Mesenteric fat pad (tissue), 1 donor: ENCODE data around the gene PRDM16. TPM values are rescaled to one million over a fixed set of nuclear protein-coding genes. Genes with fewer than 3 reads are reported as not detected.

Experiments
- DNase-seq: peaks from one replicate; pipeline ENCODE4 v3.0.0-alpha.2; 2020; ENCODE audit warnings: low spot score
- total RNA-seq: library from RNA; stranded (reverse); fragmentation: NEBNext Ultra II Directional; extraction: Animal tissue kit (Norgen Biotek cat#: 25700); gene quantifications from one replicate; pipeline ENCODE4 v1.2.1, GENCODE V29; 2021
- donor health status: DM: yes; HTN: yes; CAD: no.

Gene PRDM16
- total RNA-seq, 1 donor from 2014 or later: 3.9 TPM

DNA sequence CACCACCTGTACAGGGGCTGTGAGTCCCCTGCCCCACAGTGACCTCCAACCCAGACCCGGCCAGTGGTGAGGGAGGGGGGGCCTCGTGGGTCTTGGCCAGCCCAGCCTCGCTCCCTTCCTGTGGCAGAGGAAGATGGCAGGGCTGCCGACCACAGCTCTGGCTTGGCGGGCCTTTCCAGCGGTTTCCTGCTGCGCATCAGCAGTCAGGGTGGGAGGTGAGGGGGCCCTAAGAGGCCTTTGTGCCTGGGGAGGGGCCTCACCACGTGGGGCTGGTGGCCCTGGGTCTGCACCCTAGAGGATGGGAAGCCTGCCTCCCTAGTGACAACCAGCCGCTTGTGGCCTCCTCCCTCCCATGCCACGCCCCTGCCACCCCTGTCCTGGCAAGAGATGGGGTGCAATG is 312.9 kb downstream of the PRDM16 start:
- DNase-seq: no peak

DNA sequence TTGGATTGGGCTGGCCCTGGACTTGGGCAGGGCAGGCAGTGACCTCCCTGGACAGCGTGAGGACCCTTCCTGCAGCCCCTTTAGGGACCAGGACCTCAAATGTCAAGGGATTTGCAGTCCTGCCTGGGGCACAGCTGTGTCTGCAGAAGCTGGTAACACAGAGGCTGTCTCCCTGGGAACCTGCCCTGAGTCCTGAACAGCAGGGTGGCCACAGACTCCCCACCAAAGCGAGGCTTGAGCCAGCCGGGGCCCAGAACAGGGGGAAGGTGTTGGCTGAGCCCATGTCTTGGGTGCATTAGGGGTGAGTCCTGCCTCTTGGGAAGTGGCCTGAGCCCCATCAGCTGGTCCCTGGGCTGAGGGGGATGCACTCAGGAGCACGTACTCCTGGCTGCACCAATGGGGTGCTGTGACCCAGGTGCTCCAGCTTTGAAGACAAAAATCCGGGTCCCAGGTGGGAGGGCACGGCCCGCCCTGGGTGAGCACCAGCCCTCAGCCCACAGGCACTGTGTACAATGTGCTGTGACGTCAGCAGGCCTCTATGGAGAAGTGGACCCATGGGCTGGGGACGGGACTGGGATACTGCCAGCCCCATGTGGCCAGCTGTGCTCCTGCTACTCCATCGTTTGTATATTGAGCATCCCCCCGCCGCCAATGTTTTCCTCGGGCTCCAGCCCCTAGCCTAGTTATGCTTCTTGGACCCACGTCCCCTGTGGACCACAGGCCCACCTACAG is 313.5 kb downstream of the PRDM16 start:
- DNase-seq: no peak

DNA sequence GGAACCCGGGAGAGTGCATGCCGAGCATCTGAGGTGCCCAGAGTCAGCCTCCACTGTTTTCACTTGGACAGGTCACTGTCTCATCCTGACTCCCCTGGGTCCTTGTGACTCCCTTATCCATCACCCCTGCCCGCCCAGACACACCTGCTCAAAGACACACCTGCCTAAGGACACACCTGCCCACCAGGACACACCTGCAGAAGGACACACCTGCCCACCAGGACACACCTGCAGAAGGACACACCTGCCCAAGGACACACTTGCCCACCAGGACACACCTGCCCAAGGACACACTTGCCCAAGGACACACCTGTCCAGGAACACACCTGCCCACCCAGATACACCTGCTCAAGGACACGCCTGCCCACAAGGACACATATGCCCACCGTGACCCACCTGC is 314.7 kb downstream of the PRDM16 start:
- no peak for DNase-seq

DNA sequence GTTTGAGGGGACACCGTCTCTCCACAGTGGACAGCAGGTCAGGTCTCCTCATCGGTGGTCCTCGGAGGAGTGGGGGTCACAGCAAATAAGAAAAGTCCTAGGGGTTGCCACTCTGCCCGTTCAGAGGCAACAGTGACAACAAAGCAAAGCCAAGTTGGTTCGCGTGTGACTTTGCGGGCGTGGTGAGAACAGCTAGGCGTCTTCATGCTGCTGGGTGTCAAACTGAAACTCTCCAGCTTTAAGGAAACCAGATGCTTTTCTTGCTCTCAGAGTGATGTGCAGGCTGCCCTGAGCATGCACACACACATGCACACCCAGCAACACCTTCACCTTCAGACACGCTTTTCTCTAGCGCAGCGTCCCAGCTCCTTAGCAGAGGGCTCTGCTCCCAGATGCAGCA is 315.4 kb downstream of the PRDM16 start:
- DNase-seq: no peak

DNA sequence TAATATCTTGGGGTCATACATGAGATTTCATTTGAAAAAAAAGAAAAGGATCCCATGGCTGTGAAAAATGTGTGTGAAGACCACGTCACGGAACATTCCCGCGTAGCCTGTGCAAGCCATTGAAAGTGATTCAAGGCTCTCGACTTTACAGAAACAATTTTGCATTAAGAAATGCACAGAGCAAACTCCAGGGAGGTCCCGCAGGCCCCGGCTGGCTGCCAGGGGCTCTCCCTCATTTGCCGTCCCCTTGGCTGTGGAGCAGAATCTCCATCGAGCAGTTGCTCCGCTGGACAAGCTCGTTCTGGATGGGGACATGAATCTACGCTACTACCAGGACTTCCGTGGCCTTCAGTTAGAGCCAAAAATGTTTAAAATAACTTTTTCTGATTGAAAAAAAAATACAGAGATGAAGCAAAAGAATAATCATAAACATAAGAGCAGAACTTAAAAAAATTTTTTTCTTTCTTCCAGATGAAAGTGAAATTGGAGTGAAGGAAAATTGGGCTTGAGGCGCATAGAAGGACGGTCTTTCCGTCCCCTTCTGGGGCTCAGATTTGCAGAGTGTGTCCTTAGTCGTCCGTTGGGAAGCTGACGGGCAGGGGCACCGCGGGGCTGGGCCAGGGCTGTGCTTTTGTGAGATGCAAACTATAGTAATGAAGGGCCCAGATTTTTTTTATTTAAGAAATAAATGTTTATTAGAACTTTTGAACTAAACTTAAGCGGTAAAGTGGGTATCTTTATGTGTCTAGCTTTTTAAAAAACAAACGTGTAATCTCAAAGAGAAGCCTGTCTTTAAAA is 317.4 kb downstream of the PRDM16 start:
- no peak for DNase-seq

DNA sequence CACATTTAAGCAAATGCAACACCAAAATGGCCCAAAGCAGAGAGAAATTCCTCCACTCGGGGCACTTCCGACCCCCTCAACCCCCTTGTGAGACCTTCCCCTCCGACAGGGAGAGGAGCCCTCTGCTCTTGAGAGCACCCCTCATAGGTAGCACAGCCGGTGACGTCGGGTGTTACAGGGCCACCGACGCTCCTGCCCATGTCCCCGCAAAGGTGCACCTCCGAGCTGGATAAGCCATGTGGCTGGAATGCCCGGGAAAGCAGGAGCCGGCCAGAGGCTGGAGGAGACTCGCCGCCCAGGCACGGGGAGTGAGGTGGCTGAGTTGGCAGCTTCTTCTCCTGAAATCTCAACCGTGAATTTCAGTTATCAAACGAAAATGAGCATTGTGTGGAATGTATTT is 318.4 kb downstream of the PRDM16 start:
- no peak for DNase-seq

DNA sequence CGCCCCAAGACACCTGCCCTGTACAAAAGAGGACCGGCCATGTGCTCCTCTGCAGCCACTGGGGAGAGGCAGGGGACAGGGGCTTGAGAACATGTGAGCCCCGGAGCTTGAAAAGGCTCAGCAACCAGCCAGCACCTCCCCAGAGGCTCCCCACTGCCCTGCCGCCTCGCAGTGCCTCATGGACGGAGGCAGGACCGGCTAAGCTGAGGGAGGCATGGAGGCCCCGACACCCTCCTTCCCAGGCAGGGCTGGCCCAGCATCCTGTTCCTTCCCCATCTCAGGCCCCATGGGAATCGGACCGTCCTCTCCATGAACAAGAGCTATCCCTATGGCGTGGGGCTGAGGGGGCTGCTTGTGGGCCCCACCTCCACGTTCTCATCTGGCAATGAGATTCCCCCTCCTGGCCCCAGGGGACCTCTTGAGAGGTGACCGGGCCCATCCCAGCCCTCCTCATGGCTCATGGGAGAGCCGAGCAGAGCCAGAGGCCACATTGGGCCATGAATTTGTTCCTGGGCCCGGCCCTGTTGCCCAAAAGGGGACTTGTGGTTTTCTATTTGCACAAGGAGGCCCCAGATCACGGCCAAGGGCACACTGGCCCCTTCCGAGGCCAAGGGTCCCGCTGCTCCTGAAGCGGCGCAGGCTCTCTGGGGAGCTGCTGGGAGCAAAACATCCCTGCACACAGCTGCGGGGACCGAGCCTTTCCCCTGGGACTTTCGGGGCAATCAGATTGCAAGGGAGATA is 320.3 kb downstream of the PRDM16 start:
- no peak for DNase-seq

DNA sequence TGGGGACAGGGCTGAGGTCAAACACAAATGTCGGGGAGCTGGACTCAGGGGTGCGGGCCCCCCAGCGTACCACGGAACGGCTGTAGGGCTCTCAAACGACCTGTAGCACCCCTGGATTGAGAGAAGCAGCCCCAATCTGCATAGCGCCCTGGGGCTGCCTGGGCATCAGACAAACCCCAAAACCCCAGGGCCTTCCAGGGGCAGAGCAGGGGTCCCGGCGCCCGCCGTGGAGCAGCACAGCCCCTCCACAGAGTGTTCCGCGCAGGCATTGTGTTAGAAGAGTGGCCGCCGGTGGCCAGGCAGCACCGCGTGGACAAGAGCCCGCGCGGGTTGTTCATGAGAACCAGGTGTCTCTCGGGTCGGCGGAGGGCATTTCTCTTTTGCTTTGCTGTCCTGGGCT is 321.3 kb downstream of the PRDM16 start:
- no peak for DNase-seq

- no peak for DNase-seq
These were observed 322.7 kb downstream of the PRDM16 start for GRCh38 chr1:3391711-3392110.

DNA sequence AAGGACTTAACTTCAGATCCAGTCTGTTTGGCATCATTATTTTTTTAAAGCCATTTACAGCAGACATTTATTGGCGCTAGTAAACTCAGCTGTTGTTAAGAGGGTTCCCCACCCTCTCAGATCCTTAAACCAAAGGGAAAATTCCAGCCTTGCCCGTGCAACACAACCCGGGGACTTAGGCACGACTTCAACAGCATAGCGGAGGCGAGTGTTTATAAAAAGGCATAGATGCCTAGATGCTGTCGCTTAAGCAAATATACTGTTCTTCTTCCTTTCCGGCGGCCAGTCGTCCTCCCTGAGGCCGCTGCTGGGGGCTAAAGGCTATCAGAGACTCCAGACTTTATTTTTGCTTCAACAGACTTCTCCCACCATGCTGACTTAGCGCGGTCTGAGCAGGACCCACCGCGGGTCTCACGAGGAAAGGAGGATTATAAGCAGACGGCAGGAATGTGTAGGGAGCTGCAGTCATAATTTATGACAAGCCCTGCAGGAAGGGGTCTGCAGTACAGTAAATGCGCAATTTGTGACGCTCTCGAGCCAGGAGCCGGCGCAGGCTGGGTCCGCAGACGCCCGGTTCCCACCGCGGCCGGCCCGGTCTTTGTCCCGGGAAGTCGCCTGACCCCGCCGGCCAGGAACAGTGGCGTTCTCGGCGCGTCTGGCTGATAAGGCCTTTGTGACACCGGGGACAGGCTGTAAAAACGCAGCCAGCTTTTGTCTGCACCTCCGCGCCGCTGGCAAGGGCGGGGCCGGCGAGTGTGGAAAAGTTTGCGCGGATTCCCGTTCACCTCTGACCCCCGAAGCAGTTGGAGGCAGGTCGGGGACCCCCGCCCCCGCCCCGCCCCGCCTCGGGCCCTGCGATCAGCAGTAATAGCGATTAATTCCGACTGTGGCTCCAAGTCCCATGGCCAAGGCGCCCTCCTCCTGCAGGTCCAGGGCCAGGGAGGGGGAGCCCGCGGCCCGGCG is 324.3 kb downstream of the PRDM16 start:
- DNase-seq: no peak

- no peak for DNase-seq
These were observed 325.3 kb downstream of the PRDM16 start for GRCh38 chr1:3393987-3394920.

- DNase-seq: no peak
These were observed 327.4 kb downstream of the PRDM16 start for GRCh38 chr1:3396411-3396810.

DNA sequence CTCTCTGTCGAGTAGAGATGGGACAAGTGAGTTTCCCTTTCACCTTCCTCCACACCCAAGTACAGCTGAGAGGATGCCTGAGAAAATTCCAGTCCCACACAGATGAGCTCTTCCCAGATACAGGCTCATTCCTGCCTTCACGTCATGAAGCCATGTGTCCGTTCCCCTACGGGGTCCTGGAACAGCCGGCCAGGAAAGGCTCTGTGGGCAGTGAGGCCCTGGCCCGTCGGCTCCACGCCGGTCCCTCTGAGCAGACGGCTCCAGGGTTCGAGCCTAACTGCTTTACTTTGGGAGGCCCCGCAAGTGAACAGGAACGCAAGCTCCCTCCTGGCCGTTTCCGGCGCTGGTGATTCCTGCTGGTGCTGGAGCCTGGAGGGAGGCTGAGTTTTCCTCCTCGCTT is 328.3 kb downstream of the PRDM16 start:
- DNase-seq: no peak

DNA sequence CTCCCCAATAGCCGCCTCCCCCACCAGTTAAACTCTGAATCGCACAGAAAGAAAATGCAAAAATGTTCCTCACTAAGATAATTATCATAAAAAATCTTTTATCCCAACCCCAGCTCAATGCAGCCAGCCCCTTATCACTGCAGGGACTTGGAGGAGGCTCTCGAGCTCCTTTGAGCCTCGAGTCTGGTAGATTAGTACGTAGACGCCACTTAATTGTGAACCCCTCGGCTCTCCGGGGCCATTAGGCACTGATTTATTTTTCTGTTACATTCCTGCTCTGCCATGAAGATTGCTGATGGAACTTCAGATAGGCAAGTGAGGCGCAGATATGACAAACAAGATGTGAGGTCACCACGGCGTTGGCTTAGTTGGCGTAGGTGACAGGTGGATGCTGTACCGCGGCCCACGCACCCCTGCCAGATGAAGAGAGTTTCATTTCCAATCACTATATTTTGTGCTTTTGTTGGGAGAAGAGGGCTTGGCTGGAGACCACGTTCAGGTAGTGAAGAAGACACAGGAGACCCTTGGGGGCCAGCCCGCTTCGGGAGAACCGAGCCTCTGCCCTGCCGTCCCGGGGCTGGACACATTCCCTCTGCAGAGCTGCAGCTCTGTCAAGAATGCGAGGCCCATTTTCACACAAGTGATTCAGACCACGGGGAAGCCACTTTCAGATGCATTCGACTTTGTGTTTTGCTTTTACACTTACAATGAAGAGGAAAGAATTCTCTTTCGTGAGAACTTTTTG is 329.6 kb downstream of the PRDM16 start:
- no peak for DNase-seq

GRCh38 chr1:3399732-3400131 is 330.7 kb downstream of the PRDM16 start:
- DNase-seq: no peak

- DNase-seq: no peak
These were observed 332.7 kb downstream of the PRDM16 start for GRCh38 chr1:3401585-3402257.

DNA sequence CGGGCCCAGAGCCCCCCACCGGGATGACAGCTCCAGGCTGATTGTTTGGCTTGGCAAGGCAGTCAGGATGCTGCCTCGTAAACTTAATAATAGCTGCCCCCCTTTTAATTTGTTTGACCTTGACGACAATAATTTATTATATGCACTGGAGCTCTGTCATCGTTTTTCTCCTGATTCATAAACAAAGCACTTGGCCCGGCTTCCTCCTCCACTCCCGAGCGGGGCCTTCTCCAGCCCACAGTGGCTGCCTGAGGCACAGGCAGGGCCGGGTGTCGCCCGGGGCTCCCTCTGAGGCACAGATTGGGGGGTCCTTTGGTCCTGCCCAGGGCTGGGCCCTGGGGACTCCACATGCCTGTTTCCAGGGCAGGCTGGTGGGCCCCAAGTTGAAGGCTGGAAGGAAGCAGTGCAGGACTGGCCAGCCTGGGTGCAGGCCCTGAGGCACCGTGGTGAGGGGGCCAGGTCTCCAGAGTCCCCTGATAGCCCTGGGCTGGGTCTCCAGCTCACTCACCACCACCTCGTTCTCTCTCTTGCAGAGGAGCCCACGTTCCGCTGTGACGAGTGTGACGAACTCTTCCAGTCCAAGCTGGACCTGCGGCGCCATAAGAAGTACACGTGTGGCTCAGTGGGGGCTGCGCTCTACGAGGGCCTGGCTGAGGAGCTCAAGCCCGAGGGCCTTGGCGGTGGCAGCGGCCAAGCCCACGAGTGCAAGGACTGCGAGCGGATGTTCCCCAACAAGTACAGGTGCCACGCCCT is 333.4 kb downstream of the PRDM16 start:
- DNase-seq: no peak

DNA sequence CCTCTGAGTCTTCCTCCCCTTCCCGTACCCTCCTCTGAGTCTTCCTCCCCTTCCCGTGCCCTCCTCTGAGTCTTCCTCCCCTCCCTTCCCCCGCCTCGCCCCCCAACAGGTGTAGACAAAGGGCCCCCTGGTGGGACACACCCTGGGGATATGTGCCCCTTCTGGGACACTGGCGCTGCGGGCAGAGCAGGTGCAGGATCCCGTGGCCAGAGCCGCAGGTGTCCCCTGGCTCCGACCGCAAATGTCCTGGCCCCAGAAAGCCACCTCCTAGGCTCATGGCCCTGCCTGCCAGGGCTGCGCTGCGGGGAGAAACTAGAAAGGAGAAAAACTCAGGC is 334.0 kb downstream of the PRDM16 start:
- DNase-seq: no peak
